ENCODE data around the gene MIPEP. TPM values are rescaled to one million over a fixed set of nuclear protein-coding genes. Genes with fewer than 3 reads are reported as not detected.

The MIPEP gene
- total RNA-seq, 1 donor from 2014 or later, result 9.9 TPM

DNA sequence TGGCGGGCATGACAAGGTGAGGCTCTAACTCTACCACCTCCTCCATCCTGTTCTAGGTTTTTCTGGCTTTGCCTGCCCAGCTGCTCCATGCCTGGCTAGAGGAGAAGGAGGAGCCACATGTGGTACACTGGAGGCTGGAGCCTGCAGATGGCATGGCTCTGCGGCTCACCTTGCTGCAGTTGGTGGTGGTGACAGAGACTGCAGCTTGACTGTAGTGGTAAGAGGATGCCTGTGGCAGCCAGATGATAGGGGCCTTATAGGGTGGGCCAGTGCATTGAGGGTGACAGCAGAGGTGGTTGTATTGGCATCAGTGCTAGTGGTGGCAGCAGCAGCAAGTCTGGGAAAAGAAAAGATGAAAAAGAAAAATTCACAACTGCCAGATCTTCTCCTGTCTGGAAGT lies 172.8 kb downstream of the MIPEP start:
- intact Hi-C loops (cut with micrococcal nuclease), result loop anchor here (5.0 kb wide), 1 partner anchor 156 kb away; no protein-coding TSS in a partner anchor

DNA sequence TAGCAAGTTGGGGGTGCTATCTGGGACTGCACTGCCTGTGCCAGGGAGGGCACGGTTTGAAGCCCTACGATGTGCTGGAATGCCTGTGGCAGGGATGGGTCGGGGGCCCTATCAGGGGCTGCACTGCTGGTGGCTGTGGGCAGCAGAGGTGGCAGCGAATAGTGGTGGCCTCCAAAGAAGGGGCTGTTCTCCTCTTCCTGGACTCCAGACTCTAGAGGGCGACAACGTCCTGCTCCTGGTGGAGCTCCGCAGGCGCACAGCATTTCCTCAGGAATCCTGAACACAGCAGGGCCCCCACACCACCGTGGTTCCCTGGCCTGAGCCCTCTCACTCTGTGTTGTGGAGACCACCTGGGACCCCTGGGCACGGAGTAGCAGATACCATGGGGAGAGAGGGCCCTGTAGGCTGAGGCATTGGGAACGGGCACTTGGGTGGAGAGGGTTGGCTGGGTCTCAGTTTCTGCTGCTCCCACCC lies 173.4 kb downstream of the MIPEP start:
- no peak overlapping the region for H3K4me3 Mint-ChIP-seq (ENCODE audit: low read depth)
- no peak for DNase-seq (ENCODE audit: low spot score)
- intact Hi-C loops (cut with micrococcal nuclease), result loop anchor here (5.0 kb wide), 1 partner anchor 157 kb away; no protein-coding TSS in a partner anchor

More for the DNA sequence above, 172.8 kb downstream of the MIPEP start:
- no peak for DNase-seq (ENCODE audit: low spot score)
- H3K27ac Mint-ChIP-seq, result no peak overlapping the region
- H3K27me3 Mint-ChIP-seq (ENCODE audit: low read depth), result peaks cover 19% of the 10 kb centered on the region
- no peak overlapping the region for H3K4me3 Mint-ChIP-seq (ENCODE audit: low read depth)
- H3K9me3 Mint-ChIP-seq, result no peaks in the 10 kb centered on the region
- no peaks in the 10 kb centered on the region for H3K36me3 Mint-ChIP-seq (ENCODE audit: low read depth)
- H3K4me1 Mint-ChIP-seq (ENCODE audit: low read depth), result peaks cover 13% of the 10 kb centered on the region

DNA sequence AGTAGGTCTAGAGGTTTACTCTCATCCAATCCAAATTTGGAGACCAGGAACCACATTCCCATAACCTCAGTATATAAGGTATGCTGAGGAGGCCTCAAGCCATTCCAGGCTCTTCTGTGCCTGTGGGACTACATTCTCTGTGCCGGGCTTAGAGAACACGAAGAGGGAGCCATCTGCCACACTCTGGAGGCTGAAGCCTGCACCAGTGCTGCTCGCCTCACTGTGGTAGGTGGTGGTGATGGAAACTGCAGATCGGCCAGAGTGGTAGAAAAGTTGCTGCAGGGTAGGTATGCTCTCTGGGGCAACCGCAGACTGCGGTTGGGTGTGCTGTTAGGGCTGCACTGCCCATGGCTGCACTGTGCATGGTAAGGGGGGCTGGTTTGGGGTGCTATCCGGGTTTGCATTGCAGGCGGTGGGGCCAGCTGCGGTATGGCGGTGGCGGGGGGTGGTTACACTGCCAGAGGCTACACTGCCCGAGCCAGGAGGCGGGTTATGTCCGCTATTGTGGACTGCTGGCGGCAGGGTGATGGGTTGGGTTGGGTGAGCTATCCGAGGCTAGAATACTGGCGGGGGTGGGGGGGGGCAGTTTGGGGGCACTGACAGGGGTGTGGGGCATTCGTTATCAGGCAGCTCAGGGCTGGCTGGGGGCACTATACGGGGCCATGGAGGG lies 174.0 kb downstream of the MIPEP start:
- intact Hi-C loops (cut with micrococcal nuclease), result loop anchor here (5.0 kb wide), 1 partner anchor 157 kb away; no protein-coding TSS in a partner anchor
- H3K27me3 Mint-ChIP-seq (ENCODE audit: low read depth), result peaks cover 19% of the 10 kb centered on the region
- no peak for DNase-seq (ENCODE audit: low spot score)
- H3K4me1 Mint-ChIP-seq (ENCODE audit: low read depth), result peaks cover 13% of the 10 kb centered on the region
- H3K9me3 Mint-ChIP-seq, result no peaks in the 10 kb centered on the region
- no peak overlapping the region for H3K4me3 Mint-ChIP-seq (ENCODE audit: low read depth)
- H3K36me3 Mint-ChIP-seq (ENCODE audit: low read depth), result no peaks in the 10 kb centered on the region
- H3K27ac Mint-ChIP-seq, result no peak overlapping the region

More for the DNA sequence above, 173.4 kb downstream of the MIPEP start:
- Mint-ChIP-seq H3K9me3 (no peaks in the 10 kb centered on the region), H3K36me3 (ENCODE audit: low read depth) (no peaks in the 10 kb centered on the region), H3K4me1 (ENCODE audit: low read depth) (peaks cover 13% of the 10 kb centered on the region), H3K27me3 (ENCODE audit: low read depth) (peaks cover 19% of the 10 kb centered on the region), H3K27ac (no peak overlapping the region)

DNA sequence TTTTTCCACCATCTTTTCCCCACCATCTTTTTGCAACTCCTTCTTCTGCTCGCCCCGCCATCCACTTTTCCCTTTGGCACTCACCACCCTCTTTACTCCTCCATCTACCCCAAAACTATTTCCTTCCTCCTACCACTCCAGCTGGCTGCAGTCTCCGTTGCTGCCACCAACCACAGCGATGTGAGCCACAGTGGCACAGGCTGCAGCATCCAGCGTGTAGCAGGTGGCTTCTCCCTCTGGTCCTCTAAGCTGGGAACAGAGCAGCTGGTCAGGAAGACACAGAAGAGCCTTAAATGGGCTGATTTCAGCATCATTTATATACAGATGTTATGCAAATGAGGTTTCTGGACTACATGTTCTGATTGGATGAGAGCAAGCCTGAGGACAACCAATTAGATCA lies 174.5 kb downstream of the MIPEP start:
- peaks cover 13% of the 10 kb centered on the region for H3K4me1 Mint-ChIP-seq (ENCODE audit: low read depth)
- no peaks in the 10 kb centered on the region for H3K36me3 Mint-ChIP-seq (ENCODE audit: low read depth)
- H3K4me3 Mint-ChIP-seq (ENCODE audit: low read depth), result no peak overlapping the region
- H3K27me3 Mint-ChIP-seq (ENCODE audit: low read depth), result peaks cover 19% of the 10 kb centered on the region
- no peak for DNase-seq (ENCODE audit: low spot score)
- H3K27ac Mint-ChIP-seq, result no peak overlapping the region
- no peaks in the 10 kb centered on the region for H3K9me3 Mint-ChIP-seq
- intact Hi-C loops (cut with micrococcal nuclease), result loop anchor here (5.0 kb wide), 1 partner anchor 158 kb away; no protein-coding TSS in a partner anchor

DNA sequence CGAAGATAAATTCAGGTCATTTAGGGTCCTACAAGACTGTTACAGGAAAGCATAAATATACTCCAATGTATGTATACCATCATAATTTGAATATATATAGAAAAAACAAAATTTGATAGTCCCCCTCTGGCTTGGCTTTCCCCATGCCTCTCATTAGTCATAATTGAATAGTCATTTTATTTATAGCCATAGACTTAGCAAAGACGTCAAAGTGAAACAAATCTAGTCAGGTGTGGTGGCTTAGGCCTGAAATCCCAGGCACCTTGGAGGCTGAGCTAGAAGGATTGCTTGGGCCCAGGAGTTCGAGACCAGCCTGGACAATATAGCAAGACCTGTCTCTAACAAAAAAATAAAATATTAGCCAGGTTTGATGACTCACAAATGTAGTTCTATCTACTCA lies 177.8 kb downstream of the MIPEP start:
- intact Hi-C loops (cut with micrococcal nuclease), result no loop called here

DNA sequence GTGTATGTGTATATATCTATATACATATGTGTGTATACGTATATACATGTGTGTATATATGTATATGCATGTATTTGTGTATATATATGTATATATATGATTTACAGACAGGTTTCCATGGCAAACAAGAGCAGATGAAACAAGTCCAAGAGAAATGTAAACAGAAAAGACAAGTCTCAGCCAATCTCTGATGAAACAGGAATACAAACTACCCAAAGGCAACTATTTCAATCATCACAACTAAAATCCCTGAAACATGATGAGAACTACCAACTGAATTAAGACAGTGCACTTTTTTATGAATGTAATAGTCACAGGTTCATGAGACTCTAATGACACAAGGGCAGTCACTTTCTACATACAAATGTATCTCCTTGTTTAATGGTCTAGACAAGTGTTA lies 178.8 kb downstream of the MIPEP start:
- intact Hi-C loops (cut with micrococcal nuclease), result no loop called here
- H3K4me3 Mint-ChIP-seq (ENCODE audit: low read depth), result no peak overlapping the region
- DNase-seq (ENCODE audit: low spot score), result no peak
- H3K27ac Mint-ChIP-seq, result no peak overlapping the region
- H3K4me1 Mint-ChIP-seq (ENCODE audit: low read depth), result no peaks in the 10 kb centered on the region
- H3K27me3 Mint-ChIP-seq (ENCODE audit: low read depth), result peaks cover 19% of the 10 kb centered on the region
- H3K36me3 Mint-ChIP-seq (ENCODE audit: low read depth), result no peaks in the 10 kb centered on the region
- H3K9me3 Mint-ChIP-seq, result no peaks in the 10 kb centered on the region

More for the DNA sequence above, 177.8 kb downstream of the MIPEP start:
- Mint-ChIP-seq H3K36me3 (ENCODE audit: low read depth) (no peaks in the 10 kb centered on the region), H3K27me3 (ENCODE audit: low read depth) (peaks cover 19% of the 10 kb centered on the region), H3K27ac (no peak overlapping the region), H3K4me1 (ENCODE audit: low read depth) (no peaks in the 10 kb centered on the region), H3K4me3 (ENCODE audit: low read depth) (no peak overlapping the region), H3K9me3 (no peaks in the 10 kb centered on the region)
- DNase-seq (ENCODE audit: low spot score), result no peak

DNA sequence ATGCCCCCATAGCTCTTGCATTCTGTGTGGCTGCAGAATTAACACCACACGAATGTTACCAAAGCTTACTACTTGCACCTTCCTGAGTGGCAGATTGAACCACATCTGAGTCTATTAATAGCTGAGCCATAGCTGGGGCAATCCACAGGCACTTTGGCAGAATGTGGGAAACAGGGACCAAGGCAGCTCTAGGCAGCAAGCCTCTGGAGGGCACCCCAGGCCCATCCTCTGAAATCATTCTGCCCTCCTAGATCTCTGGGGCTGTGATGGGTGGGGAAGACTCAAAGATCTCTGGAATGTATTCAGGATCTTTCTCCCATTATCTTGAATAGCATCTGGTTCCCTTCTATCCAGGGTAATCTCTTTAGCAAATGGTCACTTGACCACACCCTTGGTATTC lies 179.7 kb downstream of the MIPEP start:
- Mint-ChIP-seq H3K4me1 (ENCODE audit: low read depth) (no peaks in the 10 kb centered on the region), H3K27ac (no peak overlapping the region), H3K36me3 (ENCODE audit: low read depth) (no peaks in the 10 kb centered on the region), H3K9me3 (no peaks in the 10 kb centered on the region), H3K27me3 (ENCODE audit: low read depth) (peaks cover 15% of the 10 kb centered on the region), H3K4me3 (ENCODE audit: low read depth) (no peak overlapping the region)
- DNase-seq (ENCODE audit: low spot score), result no peak
- intact Hi-C loops (cut with micrococcal nuclease), result loop anchor here (10.0 kb wide), 1 partner anchor 245 kb away; no protein-coding TSS in a partner anchor

DNA sequence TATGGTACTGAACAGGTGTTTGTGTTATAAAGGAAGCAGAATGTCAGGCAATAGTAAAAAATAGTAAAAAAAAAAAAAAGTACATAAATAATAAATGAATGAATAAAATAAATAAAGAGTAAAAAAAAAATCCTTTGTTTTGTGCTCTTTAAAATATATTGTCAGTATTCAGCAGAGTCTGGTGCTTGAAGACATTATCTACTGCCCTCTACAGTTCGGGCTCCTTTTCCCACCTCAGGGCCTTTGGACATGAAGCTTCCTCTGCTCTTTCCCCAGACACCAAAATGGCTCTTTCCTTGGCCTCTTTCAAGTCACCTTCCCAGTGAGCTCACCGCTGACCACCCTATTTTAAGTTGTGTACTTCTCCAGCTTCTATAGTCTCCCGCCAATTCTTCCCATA lies 181.5 kb downstream of the MIPEP start:
- peaks cover 4% of the 10 kb centered on the region for H3K27me3 Mint-ChIP-seq (ENCODE audit: low read depth)
- H3K4me3 Mint-ChIP-seq (ENCODE audit: low read depth), result no peak overlapping the region
- DNase-seq (ENCODE audit: low spot score), result no peak
- no peaks in the 10 kb centered on the region for H3K4me1 Mint-ChIP-seq (ENCODE audit: low read depth)
- H3K27ac Mint-ChIP-seq, result no peak overlapping the region
- H3K9me3 Mint-ChIP-seq, result no peaks in the 10 kb centered on the region
- intact Hi-C loops (cut with micrococcal nuclease), result loop anchor here (10.0 kb wide), 1 partner anchor 243 kb away; no protein-coding TSS in a partner anchor
- H3K36me3 Mint-ChIP-seq (ENCODE audit: low read depth), result no peaks in the 10 kb centered on the region

DNA sequence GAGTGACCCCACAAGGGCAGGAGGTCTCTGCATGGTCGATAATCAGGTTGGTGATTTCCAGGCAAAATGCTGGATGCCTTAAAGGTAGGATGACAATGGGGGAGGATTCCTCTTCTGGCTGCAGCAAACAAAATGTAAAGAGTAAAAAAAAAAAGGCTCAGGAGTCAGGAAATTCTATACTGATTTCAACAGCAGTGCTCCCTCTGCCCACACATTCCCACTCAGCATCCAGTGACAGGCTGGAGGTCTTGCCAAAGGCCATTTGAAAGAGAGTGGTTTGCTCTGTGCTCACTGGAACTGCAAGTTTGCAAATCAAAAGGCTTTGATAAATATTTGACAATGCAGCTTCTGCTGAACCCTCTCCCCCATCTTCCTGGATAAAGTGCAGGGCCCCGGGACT lies 183.6 kb downstream of the MIPEP start:
- Mint-ChIP-seq H3K27me3 (ENCODE audit: low read depth) (no peaks in the 10 kb centered on the region), H3K27ac (no peak overlapping the region), H3K9me3 (no peaks in the 10 kb centered on the region), H3K4me1 (ENCODE audit: low read depth) (no peaks in the 10 kb centered on the region), H3K36me3 (ENCODE audit: low read depth) (no peaks in the 10 kb centered on the region), H3K4me3 (ENCODE audit: low read depth) (no peak overlapping the region)
- no peak for DNase-seq (ENCODE audit: low spot score)
- intact Hi-C loops (cut with micrococcal nuclease), result loop anchor here (10.0 kb wide), 1 partner anchor 241 kb away; no protein-coding TSS in a partner anchor

DNA sequence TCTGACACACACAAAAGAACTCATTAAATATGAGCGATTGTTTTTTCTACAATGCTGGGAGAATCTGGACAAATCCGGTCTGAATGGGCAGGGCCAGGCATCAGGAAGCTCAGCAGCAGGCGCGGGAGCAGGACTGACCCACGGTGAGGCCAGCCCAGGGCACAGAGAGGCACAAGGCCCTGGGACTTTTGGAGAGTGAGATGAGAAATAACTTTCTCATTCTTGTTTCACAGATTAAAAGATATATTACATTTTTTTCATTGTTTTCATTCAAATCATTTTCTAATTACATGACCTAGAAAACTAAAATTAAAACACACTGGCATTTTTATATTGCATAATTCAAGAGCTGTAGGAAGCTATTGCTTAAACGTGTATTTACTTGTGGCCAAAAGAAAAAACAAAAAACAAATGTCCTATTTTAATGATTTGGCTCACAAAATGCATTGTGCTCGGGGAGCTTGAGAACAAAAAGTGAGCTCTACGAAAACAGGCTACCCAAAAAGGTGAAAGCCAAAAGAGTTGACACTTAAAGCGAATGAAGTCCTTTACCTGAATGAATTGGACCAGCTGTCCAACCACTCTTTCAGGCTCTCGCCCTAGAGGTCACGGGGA lies 185.8 kb downstream of the MIPEP start:
- intact Hi-C loops (cut with micrococcal nuclease), result loop anchor here (10.0 kb wide), 1 partner anchor 239 kb away; no protein-coding TSS in a partner anchor
- H3K36me3 Mint-ChIP-seq (ENCODE audit: low read depth), result no peaks in the 10 kb centered on the region
- H3K9me3 Mint-ChIP-seq, result no peaks in the 10 kb centered on the region
- no peak overlapping the region for H3K27ac Mint-ChIP-seq
- DNase-seq (ENCODE audit: low spot score), result no peak
- no peaks in the 10 kb centered on the region for H3K27me3 Mint-ChIP-seq (ENCODE audit: low read depth)
- H3K4me1 Mint-ChIP-seq (ENCODE audit: low read depth), result no peaks in the 10 kb centered on the region
- H3K4me3 Mint-ChIP-seq (ENCODE audit: low read depth), result no peak overlapping the region

DNA sequence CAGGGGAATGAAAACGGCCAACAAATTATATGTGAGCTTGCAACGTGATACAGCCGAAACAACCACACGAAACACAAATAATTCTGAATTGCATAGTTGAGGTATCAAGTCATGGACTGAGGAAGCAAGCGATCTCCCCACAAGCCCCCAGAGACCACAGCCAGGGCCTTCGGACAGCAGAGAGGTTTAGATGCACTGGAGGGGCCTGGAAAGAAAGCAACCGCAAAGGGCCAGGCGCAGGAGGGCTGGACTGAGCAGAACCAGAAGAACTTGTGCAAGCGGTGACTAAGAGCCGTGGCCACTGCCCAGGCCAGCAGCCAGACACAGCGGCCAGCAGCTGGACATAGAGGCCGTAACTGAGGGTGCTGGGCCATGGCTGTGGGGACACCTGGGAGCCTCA lies 187.6 kb downstream of the MIPEP start:
- Mint-ChIP-seq H3K36me3 (ENCODE audit: low read depth) (no peaks in the 10 kb centered on the region), H3K27ac (no peak overlapping the region), H3K27me3 (ENCODE audit: low read depth) (no peaks in the 10 kb centered on the region), H3K9me3 (no peaks in the 10 kb centered on the region), H3K4me1 (ENCODE audit: low read depth) (peaks cover 3% of the 10 kb centered on the region), H3K4me3 (ENCODE audit: low read depth) (no peak overlapping the region)
- no peak for DNase-seq (ENCODE audit: low spot score)
- intact Hi-C loops (cut with micrococcal nuclease), result loop anchor here (10.0 kb wide), 1 partner anchor 237 kb away; no protein-coding TSS in a partner anchor

DNA sequence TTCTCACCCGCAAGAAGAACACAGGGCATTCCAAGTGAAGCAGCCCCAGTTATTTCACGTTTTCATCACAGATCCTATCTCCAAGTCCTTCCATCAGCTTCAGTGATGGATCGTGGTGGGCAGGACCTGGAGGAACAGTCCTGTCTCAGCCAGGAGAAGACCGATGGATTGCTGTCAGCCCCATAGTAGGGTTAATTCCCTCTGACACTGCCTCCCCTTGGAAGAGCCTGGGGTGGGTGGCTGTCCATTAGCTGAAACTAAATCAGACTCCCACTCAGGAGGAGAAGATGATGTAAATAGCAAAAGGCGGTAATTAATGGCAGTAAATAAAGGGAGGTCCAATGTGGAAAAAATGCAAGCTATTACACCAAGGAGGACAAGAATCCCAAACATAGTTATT lies 188.0 kb downstream of the MIPEP start:
- Mint-ChIP-seq H3K9me3 (no peaks in the 10 kb centered on the region), H3K27me3 (ENCODE audit: low read depth) (no peaks in the 10 kb centered on the region), H3K27ac (no peak overlapping the region), H3K36me3 (ENCODE audit: low read depth) (no peaks in the 10 kb centered on the region), H3K4me3 (ENCODE audit: low read depth) (no peak overlapping the region), H3K4me1 (ENCODE audit: low read depth) (peaks cover 5% of the 10 kb centered on the region)
- intact Hi-C loops (cut with micrococcal nuclease), result loop anchor here (10.0 kb wide), 1 partner anchor 236 kb away; no protein-coding TSS in a partner anchor
- DNase-seq (ENCODE audit: low spot score), result no peak

DNA sequence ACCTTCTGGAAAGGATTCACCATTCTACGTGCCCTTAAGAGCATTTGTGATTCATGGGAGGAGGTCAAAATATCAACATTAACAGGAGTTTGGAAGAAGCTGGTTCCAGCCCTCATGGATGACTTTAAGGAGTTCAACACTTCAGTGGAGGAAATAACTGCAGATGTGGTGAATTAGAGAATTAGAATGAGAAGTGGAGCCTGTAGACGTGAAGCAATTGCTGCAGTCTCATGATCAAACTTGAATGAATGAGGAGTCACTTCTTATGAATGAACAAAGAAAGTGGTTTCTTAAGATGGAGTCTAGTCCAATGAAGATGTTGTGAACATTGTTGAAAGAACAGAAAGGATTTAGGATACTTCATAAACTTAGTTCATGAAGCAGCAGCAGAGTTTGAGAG lies 189.9 kb downstream of the MIPEP start:
- H3K27ac Mint-ChIP-seq, result no peak overlapping the region
- DNase-seq (ENCODE audit: low spot score), result no peak
- intact Hi-C loops (cut with micrococcal nuclease), result no loop called here
- H3K9me3 Mint-ChIP-seq, result no peaks in the 10 kb centered on the region
- no peaks in the 10 kb centered on the region for H3K36me3 Mint-ChIP-seq (ENCODE audit: low read depth)
- no peaks in the 10 kb centered on the region for H3K27me3 Mint-ChIP-seq (ENCODE audit: low read depth)
- H3K4me1 Mint-ChIP-seq (ENCODE audit: low read depth), result peaks cover 10% of the 10 kb centered on the region
- H3K4me3 Mint-ChIP-seq (ENCODE audit: low read depth), result no peak overlapping the region

Data from activated T-helper 2 cell treated with anti-CD3 and anti-CD28 coated beads, Interferon-gamma antibody, Interleukin-2, Interleukin-4, amounts not matched to agents 10 μg/mL and 5 μg/mL and 100 μg/mL, durations not matched to agents 14 hours and 24 hours and 36 hours (primary cell).